ENCODE measurements around the gene ALLC. TPM values are rescaled to one million over a fixed set of nuclear protein-coding genes. Genes with fewer than 3 reads are reported as not detected.

Gene ALLC
- total and polyA plus RNA-seq, 10 of the 15 experiments (the other 5 are each of a cell fraction or from before 2014, with no cell fraction given), result 0.05 TPM; not detected in 9

- no peaks in the 10 kb centered on the region for H3K27me3 ChIP-seq (replicated peaks in 1 of 2; ENCODE audit: control insufficient read depth in 2 of 2, insufficient read depth in 2 of 2, low read length in 1 of 2)
- peaks cover 1% of the 10 kb centered on the region for H3K4me1 ChIP-seq (ENCODE audit: control insufficient read depth, insufficient read depth, low read length)
- intact Hi-C loops (cut with micrococcal nuclease; ENCODE audit: unreplicated experiment) (no loop called here), in situ Hi-C loops (cut with MboI) (no loop called here)
- no peaks in the 10 kb centered on the region for H3K9me3 ChIP-seq (replicated peaks; ENCODE audit: control insufficient read depth, insufficient read depth, low read length)
- H3K27ac ChIP-seq (ENCODE audit: control insufficient read depth, insufficient read depth), result no peak overlapping the region
- no peak overlapping the region for H3K4me2 ChIP-seq (ENCODE audit: control insufficient read depth, insufficient read depth)
- no peaks in the 10 kb centered on the region for H3K79me2 ChIP-seq (ENCODE audit: control insufficient read depth, insufficient read depth, low read length)
- RAD21 ChIA-PET (ENCODE audit: unreplicated experiment), result no interaction called here
- H2AFZ ChIP-seq (ENCODE audit: control insufficient read depth, low read depth, low read length), result no peak overlapping the region
- H4K20me1 ChIP-seq (ENCODE audit: control insufficient read depth, insufficient read depth), result no peaks in the 10 kb centered on the region
- POLR2A ChIA-PET, result no interaction called here
- no peak overlapping the region for H3K4me3 ChIP-seq
- CTCF ChIA-PET, result interaction anchor here (1.3 kb wide), 1 partner anchor 15 kb away, joined by 3 read pairs; no protein-coding TSS in a partner anchor
- H3K36me3 ChIP-seq (ENCODE audit: control insufficient read depth in 2 of 2, insufficient read depth in 2 of 2, low read length in 1 of 2), result no peaks in the 10 kb centered on the region
- 23% methylated on average over 23 of the region's 23 CpGs for WGBS (ENCODE audit: insufficient coverage, insufficient replicate concordance, low lambda C conversion rate, missing lambda C conversion rate)
- no peak overlapping the region for H3K9ac ChIP-seq (ENCODE audit: control insufficient read depth, insufficient read depth, low read length)
- FAIRE-seq (no peak), DNase-seq (ENCODE audit: low read depth, low spot score) (peak; percentile 33), ATAC-seq (peak; percentile 56)
- BruUV-seq (replicated peaks), result no TSS peak
- SMC1A ChIA-PET (ENCODE audit: uncharacterized antibody, unreplicated experiment), result interaction anchor here (1.5 kb wide), 1 partner anchor 15 kb away, joined by 5 read pairs; no protein-coding TSS in a partner anchor
- TF ChIP-seq JUNB (IDR thresholded peaks at IDR 0.05), result peak; percentile 11; the same call in 1 of the 2 replicates
- TF ChIP-seq FOXM1 (IDR thresholded peaks at IDR 0.05; ENCODE audit: low read depth, low read length), result no peak
- peak; percentile 69 for TF ChIP-seq RUNX3 (IDR thresholded peaks at IDR 0.05; ENCODE audit: low read length)
- no peak for TF ChIP-seq LARP7 (IDR thresholded peaks at IDR 0.05)
- TF ChIP-seq SRF (IDR thresholded peaks at IDR 0.05; ENCODE audit: low read depth in 2 of 2, low read length in 2 of 2), result no peak
- TF ChIP-seq YBX1 (IDR thresholded peaks at IDR 0.05), result no peak
- TF ChIP-seq TCF12 (IDR thresholded peaks at IDR 0.05; ENCODE audit: low read depth, low read length), result peak; percentile 84; the same call in 1 of the 2 replicates
- no peak for TF ChIP-seq MEF2B (IDR thresholded peaks at IDR 0.05; ENCODE audit: partially characterized antibody, poor library complexity, severe bottlenecking)
- TF ChIP-seq ELK1 (IDR thresholded peaks at IDR 0.05; ENCODE audit: low read depth, low read length), result no peak
- no peak for TF ChIP-seq ATF7 (IDR thresholded peaks at IDR 0.05; ENCODE audit: low read depth)
- no peak for TF ChIP-seq ZSCAN29 (IDR thresholded peaks at IDR 0.05)
- peak; percentile 41; the same call in 1 of the 2 replicates for TF ChIP-seq EED (IDR thresholded peaks at IDR 0.05; ENCODE audit: low read depth)
- no peak for TF ChIP-seq CBX5 (IDR thresholded peaks at IDR 0.05; ENCODE audit: low read depth)
- TF ChIP-seq TCF3 (IDR thresholded peaks at IDR 0.05; ENCODE audit: borderline replicate concordance, insufficient read depth, low read depth, low read length), result peak; percentile 70
- TF ChIP-seq POLR2AphosphoS2 (IDR thresholded peaks at IDR 0.05; ENCODE audit: low read depth, low read length), result no peak
- no peak for TF ChIP-seq KLF5 (IDR thresholded peaks at IDR 0.05; ENCODE audit: partially characterized antibody)
- TF ChIP-seq SMARCA5 (IDR thresholded peaks at IDR 0.05), result no peak
- no peak for TF ChIP-seq BACH1 (IDR thresholded peaks at IDR 0.05; ENCODE audit: borderline replicate concordance)
- TF ChIP-seq YY1 (IDR thresholded peaks at IDR 0.05; ENCODE audit: low read depth, low read length), result no peak
- TF ChIP-seq SREBF1 (IDR thresholded peaks at IDR 0.05; ENCODE audit: low read length), result no peak
- TF ChIP-seq CEBPZ (IDR thresholded peaks at IDR 0.05; ENCODE audit: low read depth, low read length), result no peak
- TF ChIP-seq BCL11A (IDR thresholded peaks at IDR 0.05; ENCODE audit: low read depth, low read length), result peak; percentile 44; the same call in 1 of the 2 replicates
- no peak for TF ChIP-seq CHD2 (IDR thresholded peaks at IDR 0.05; ENCODE audit: borderline replicate concordance, low read depth, low read length)
- TF ChIP-seq SREBF2 (IDR thresholded peaks at IDR 0.05; ENCODE audit: low read length), result no peak
- no peak for TF ChIP-seq ZNF217 (IDR thresholded peaks at IDR 0.05)
Observed at GRCh38 chr2:3667151-3667631, 9.2 kb downstream of the ALLC start.

Measured in GM12878 (cell line).